H7 (cell line): ENCODE results near the gene PIRT. TPM values are rescaled to one million over a fixed set of nuclear protein-coding genes. Genes with fewer than 3 reads are reported as not detected.

ENCODE experiments used
- DNase-seq: peaks from one replicate; pipeline ENCODE4 v3.0.0; 2012
- H3K27me3 ChIP-seq: 2 replicates; pipeline ENCODE4 v1.6.0; 2011; ENCODE audit warnings: mild to moderate bottlenecking, low read length; ENCODE audit not compliant: control insufficient read depth, insufficient read depth
- H3K36me3 ChIP-seq: replicated peaks from 2 replicates; pipeline ENCODE4 v1.5.1; 2011; ENCODE audit warnings: low read length; ENCODE audit not compliant: control insufficient read depth, insufficient read depth
- H3K4me3 ChIP-seq: 2 replicates; pipeline ENCODE4 v1.5.1; 2011; ENCODE audit warnings: low read depth, mild to moderate bottlenecking, control low read depth, low read length, moderate library complexity; ENCODE audit not compliant: insufficient read depth
- total RNA-seq: library from RNA; depleted of rRNA; stranded (reverse); fragments of >200 nt; shearing (Covaris generic); gene quantifications from 2 replicates; pipeline ENCODE4 v1.2.3, GENCODE V29; 2014

PIRT gene
- total RNA-seq, 1 experiment from 2014 or later: not detected

GRCh38 chr17:10804546-10804945 is 33.3 kb downstream of the PIRT start:
- no peaks in the 10 kb centered on the region for H3K27me3 ChIP-seq
- no peak for DNase-seq
- no peaks in the 10 kb centered on the region for H3K36me3 ChIP-seq
- H3K4me3 ChIP-seq: no peak overlapping the region

DNA sequence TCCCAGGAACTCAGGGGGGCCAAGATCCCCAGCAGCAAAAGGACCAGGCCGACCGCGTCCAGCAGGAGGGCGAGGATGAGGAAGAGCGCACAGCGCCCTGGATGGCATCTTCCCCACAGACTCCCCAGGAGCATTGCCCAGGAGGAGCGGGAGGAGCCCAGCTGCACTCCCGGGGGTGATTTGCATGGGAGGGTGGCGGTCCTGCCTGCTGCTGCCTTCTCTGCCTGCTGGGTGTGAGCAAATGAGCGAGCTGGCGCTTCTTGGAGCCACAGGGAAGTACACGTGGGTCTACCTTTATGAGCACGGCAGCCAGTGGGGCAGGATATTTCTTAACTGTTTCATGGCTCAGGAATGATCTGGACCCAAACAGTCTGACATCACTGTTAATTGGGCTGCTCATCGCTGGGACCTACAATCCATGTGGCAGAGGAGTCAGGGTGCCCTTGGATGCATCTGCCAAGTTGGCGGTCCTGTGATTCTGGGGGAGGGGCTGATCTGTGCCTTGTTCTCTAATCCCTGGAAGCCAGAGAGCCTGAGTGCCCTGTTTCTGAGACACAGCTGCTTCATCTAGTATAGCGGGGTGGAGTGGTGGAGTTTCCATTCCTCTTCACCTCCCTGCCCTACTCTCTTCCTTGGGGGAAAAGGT is 33.9 kb downstream of the PIRT start, which contains the start of gene TMEM238L:
Gene TMEM238L, minus strand, starts transcription at position 270 of the 646 bp plus-strand sequence. Its CDS starts 136 bp downstream, at position 134.
- no peaks in the 10 kb centered on the region for H3K27me3 ChIP-seq
- H3K4me3 ChIP-seq: no peak within 1 kb of the TSS
- no peak for DNase-seq
- no peaks in the 10 kb centered on the region for H3K36me3 ChIP-seq

DNA sequence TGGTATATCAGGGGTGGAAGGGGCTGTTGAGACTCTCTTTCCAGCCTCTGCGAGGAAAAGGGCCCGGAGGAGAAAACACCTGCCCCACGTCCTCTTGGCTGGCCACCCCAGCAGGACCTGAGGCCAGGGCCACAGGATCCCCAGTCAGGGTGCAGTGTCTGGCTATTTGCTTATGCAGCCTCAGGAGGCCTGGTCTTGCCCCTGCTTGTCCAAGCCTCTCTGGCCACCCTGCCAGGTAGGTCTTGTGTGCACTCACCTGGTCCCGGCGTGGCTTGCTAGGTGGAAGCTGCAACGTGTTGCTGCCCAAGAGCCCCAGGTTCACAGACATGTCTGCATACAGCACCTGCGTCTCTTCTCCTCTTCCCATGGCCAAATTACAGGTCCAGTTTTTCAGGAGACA is 34.5 kb downstream of the PIRT start:
- Histone ChIP-seq H3K4me3 (no peak overlapping the region), H3K27me3 (no peaks in the 10 kb centered on the region), H3K36me3 (no peaks in the 10 kb centered on the region)
- no peak for DNase-seq

DNA sequence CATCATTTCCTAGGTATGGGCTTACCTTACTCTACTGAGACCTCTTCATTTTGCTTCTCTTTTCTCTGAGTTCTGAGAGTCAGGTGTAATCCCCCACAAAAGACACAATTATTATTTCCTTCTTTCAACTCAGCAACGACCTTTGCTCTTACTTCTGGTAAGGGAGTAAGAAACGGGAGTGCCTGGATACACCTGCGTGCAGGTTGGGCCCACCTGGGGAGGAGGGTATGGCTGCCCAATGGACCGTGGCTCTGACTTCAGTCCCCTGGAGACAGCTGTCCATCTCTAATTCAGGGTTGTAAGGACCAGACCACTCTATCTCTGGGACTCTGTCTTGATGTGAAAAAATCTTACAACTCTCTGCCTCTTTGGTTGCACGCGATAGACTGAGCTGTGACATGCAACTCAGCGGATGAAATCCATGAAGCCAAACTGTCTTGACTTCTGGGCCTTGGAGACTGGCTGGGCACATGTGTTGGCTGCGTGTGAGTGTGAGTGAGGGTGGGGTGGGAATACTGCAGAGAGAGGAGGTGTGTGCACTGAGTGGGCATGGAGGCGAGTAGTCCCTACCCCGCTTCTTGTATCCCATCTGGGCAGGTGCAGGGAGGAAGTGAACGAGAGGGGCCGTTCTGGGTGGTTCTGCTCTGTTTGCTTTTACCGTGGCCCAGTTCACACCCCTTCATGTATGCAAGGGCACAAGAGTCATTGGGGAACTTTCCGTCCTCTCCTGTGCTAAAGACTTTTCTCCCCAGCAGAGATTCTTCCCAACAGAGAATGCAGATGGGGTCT is 35.2 kb downstream of the PIRT start:
- no peaks in the 10 kb centered on the region for H3K27me3 ChIP-seq
- H3K36me3 ChIP-seq: no peaks in the 10 kb centered on the region
- no peak for DNase-seq
- no peak overlapping the region for H3K4me3 ChIP-seq

- Histone ChIP-seq H3K36me3 (no peaks in the 10 kb centered on the region), H3K27me3 (no peaks in the 10 kb centered on the region), H3K4me3 (no peak overlapping the region)
- no peak for DNase-seq
Observed at GRCh38 chr17:10799407-10799806, 38.5 kb downstream of the PIRT start.

GRCh38 chr17:10798910-10799309 is 39.0 kb downstream of the PIRT start:
- DNase-seq: no peak
- no peak overlapping the region for H3K4me3 ChIP-seq
- H3K27me3 ChIP-seq: no peaks in the 10 kb centered on the region
- H3K36me3 ChIP-seq: no peaks in the 10 kb centered on the region

GRCh38 chr17:10798332-10798749 is 39.5 kb downstream of the PIRT start:
- no peaks in the 10 kb centered on the region for H3K27me3 ChIP-seq
- no peak overlapping the region for H3K4me3 ChIP-seq
- H3K36me3 ChIP-seq: no peaks in the 10 kb centered on the region
- DNase-seq: no peak

GRCh38 chr17:10797476-10798328 is 40.2 kb downstream of the PIRT start:
- no peak for DNase-seq
- Histone ChIP-seq H3K4me3 (no peak overlapping the region), H3K36me3 (no peaks in the 10 kb centered on the region), H3K27me3 (no peaks in the 10 kb centered on the region)

DNA sequence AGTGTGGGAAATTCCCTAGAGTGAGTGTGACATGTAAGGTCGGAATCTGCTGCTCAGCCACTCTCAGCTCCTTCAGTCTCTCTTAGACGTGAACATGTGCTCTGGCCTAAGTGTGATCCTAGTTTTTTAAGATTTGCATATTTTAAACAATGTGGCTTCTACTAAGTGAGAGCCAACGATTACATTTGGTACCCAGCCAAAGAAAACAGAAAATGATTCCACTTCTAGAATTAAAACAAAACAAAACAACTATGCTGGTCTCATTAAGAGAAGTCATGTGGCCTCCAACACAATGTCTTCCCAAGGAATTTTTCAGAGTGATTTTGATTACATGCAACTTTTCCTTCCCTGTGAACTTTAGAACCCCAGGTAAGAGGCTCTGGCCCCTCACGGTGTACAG is 44.1 kb downstream of the PIRT start:
- Histone ChIP-seq H3K27me3 (no peaks in the 10 kb centered on the region), H3K36me3 (no peaks in the 10 kb centered on the region), H3K4me3 (no peak overlapping the region)
- no peak for DNase-seq

GRCh38 chr17:10793256-10793655 is 44.6 kb downstream of the PIRT start:
- Histone ChIP-seq H3K36me3 (no peaks in the 10 kb centered on the region), H3K4me3 (no peak overlapping the region), H3K27me3 (no peaks in the 10 kb centered on the region)
- no peak for DNase-seq

GRCh38 chr17:10792151-10792550 is 45.7 kb downstream of the PIRT start:
- H3K27me3 ChIP-seq: no peaks in the 10 kb centered on the region

DNA sequence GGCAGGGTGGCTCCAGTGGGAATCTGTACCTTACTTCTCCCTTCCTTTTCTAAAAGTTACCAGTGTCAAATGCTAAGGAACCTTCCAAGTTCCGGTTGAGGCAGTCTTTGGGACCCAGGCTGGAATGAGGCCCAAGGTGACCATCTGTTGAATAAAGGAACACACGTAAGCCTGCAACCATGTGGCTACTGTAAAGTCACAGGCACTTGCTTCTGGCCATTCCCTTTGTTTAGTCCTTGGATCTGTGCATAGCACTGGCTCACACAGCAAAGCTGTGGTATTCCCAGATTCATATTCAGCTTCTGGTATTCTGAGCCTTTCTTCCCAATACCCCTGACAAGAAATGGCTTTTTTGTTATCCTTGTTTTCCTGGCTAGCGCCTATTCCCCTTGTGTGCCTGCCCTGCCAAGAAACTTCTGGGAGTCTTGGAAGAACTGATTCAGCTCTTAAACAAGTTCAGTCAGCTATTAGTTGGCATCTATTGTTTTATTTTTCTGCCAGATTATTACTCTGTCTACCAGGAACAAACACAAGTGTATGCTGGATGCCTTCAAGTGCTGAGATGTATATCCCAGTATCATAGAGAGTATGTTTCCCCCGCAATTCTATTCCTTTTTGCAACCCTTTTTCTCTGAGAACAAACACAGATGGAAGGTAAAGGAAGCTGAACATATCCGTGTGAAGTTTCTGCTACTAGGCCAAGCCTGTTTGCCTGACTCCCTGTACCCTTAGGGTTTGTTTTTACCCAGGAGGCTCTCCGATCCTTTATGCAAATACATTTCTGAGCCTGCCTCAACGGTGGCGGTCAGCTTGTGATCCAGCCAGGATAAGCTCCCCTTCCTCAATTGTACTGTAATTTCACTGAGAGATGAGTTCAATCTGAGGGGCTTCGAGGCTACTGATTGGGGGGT is 47.1 kb downstream of the PIRT start:
- DNase-seq: no peak
- Histone ChIP-seq H3K27me3 (no peaks in the 10 kb centered on the region), H3K36me3 (no peaks in the 10 kb centered on the region), H3K4me3 (no peak overlapping the region)

More at GRCh38 chr17:10792151-10792550, 45.7 kb downstream of the PIRT start:
- DNase-seq: no peak
- no peak overlapping the region for H3K4me3 ChIP-seq
- H3K36me3 ChIP-seq: no peaks in the 10 kb centered on the region

- DNase-seq: no peak
- H3K36me3 ChIP-seq: no peaks in the 10 kb centered on the region
- H3K4me3 ChIP-seq: no peak overlapping the region
- no peaks in the 10 kb centered on the region for H3K27me3 ChIP-seq
Observed at GRCh38 chr17:10789694-10790271, 48.1 kb downstream of the PIRT start.
